MCF 10A (cell line): Measurements from ENCODE around the gene ZNF493. TPM values are rescaled to one million over a fixed set of nuclear protein-coding genes. Genes with fewer than 3 reads are reported as not detected.

Source experiments
- BruUV-seq: library from RNA; stranded (reverse); fragments of 400-500 nt; replicated peaks from 2 replicates; lab custom pipeline; 2021; lab: Mats Ljungman, UMichigan
- CTCF ChIA-PET: fragments of 300-600 bp; sonication (Branson Sonifier 250); formaldehyde crosslinking; extraction: SDS; loops from one replicate; lab custom pipeline; 2021; ENCODE audit warnings: antibody characterized with exemption, inconsistent platforms; lab: Yijun Ruan, JAX
- POLR2A ChIA-PET: fragments of 300-600, 350-650 bp; sonication (Branson Sonifier 250); formaldehyde crosslinking; extraction: SDS; loops from one replicate; lab custom pipeline; 2020; ENCODE audit warnings: antibody characterized with exemption, inconsistent platforms; lab: Yijun Ruan, JAX
- DNase-seq: peaks from one replicate; pipeline ENCODE4 v3.0.0-alpha.2; 2018; ENCODE audit not compliant: unreplicated experiment
- H3K27ac Mint-ChIP-seq: one replicate; pipeline ENCODE4 v1.8.0; 2022; ENCODE audit warnings: mild to moderate bottlenecking, low read depth, mixed read lengths; ENCODE audit not compliant: unreplicated experiment
- H3K27me3 Mint-ChIP-seq: one replicate; pipeline ENCODE4 v1.8.0; 2022; ENCODE audit warnings: mixed read lengths; ENCODE audit not compliant: insufficient read depth, unreplicated experiment
- H3K36me3 Mint-ChIP-seq: one replicate; pipeline ENCODE4 v1.8.0; 2022; ENCODE audit warnings: mild to moderate bottlenecking, moderate library complexity, mixed read lengths; ENCODE audit not compliant: insufficient read depth, unreplicated experiment
- H3K4me1 Mint-ChIP-seq: one replicate; pipeline ENCODE4 v1.8.0; 2022; ENCODE audit warnings: mixed read lengths; ENCODE audit not compliant: insufficient read depth, unreplicated experiment
- H3K4me3 Mint-ChIP-seq: one replicate; pipeline ENCODE4 v1.8.0; 2022; ENCODE audit warnings: mild to moderate bottlenecking, moderate library complexity, mixed read lengths; ENCODE audit not compliant: unreplicated experiment
- H3K9me3 Mint-ChIP-seq: one replicate; pipeline ENCODE4 v1.8.0; 2022; ENCODE audit warnings: mixed read lengths; ENCODE audit not compliant: unreplicated experiment
- intact Hi-C: fragments of 100-400 bp; cut with micrococcal nuclease; formaldehyde crosslinking; loops from 2 replicates; pipeline ENCODE4 v1.14.1; 2022
- total RNA-seq: library from RNA; stranded (reverse); gene quantifications from 2 replicates; pipeline ENCODE4 v1.2.3, GENCODE V29; 2022
- TF ChIP-seq, protein P1 (sequence below): fragments of 200-600 bp; IDR thresholded peaks from one replicate; pipeline ENCODE4 v1.8.0; 2022; ENCODE audit warnings: antibody characterized with exemption, mild to moderate bottlenecking; ENCODE audit not compliant: unreplicated experiment

The ZNF493 gene
- total RNA-seq, 1 experiment from 2014 or later: 8.7 TPM

DNA sequence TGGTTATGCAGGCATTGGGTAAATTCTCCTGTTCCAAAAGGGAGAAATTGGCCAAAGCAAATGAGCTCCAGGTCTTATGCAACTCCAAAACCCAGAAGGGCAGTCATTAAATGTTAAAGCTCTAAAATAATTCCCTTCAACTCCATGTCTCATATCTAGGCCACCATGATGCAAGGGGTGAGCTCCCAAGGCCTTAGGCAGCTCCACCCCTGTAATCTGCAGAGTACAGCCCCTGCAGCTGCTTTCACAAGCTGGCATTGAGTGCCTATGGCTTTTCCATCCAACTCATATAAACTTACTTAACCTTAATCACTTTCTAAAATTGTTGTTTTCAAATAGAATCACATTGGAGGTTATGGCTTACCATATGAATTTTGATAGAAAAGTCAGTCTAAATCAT lies 63.8 kb downstream of the ZNF493 start:
- TF ChIP-seq, protein P1, sequence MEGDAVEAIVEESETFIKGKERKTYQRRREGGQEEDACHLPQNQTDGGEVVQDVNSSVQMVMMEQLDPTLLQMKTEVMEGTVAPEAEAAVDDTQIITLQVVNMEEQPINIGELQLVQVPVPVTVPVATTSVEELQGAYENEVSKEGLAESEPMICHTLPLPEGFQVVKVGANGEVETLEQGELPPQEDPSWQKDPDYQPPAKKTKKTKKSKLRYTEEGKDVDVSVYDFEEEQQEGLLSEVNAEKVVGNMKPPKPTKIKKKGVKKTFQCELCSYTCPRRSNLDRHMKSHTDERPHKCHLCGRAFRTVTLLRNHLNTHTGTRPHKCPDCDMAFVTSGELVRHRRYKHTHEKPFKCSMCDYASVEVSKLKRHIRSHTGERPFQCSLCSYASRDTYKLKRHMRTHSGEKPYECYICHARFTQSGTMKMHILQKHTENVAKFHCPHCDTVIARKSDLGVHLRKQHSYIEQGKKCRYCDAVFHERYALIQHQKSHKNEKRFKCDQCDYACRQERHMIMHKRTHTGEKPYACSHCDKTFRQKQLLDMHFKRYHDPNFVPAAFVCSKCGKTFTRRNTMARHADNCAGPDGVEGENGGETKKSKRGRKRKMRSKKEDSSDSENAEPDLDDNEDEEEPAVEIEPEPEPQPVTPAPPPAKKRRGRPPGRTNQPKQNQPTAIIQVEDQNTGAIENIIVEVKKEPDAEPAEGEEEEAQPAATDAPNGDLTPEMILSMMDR: no peak
- ChIA-PET CTCF (no interaction called here), POLR2A (no interaction called here)
- BruUV-seq: no TSS peak
- Mint-ChIP-seq H3K4me3 (no peak overlapping the region), H3K27me3 (no peaks in the 10 kb centered on the region), H3K4me1 (no peaks in the 10 kb centered on the region), H3K9me3 (peaks cover 16% of the 10 kb centered on the region), H3K27ac (no peak overlapping the region), H3K36me3 (peaks cover 4% of the 10 kb centered on the region)
- intact Hi-C loops: no loop called here
- no peak for DNase-seq

- Mint-ChIP-seq H3K27ac (no peak overlapping the region), H3K27me3 (no peaks in the 10 kb centered on the region), H3K9me3 (peaks cover 16% of the 10 kb centered on the region), H3K4me3 (no peak overlapping the region), H3K4me1 (no peaks in the 10 kb centered on the region), H3K36me3 (peaks cover 4% of the 10 kb centered on the region)
- DNase-seq: no peak
- POLR2A ChIA-PET: interaction anchor here (0.6 kb wide), 1 partner anchor 22 kb away, joined by 3 read pairs; no protein-coding TSS in a partner anchor
- TF ChIP-seq, protein P1: no peak
- BruUV-seq: no TSS peak
- CTCF ChIA-PET: no interaction called here
- intact Hi-C loops: no loop called here
Observed at GRCh38 chr19:21462540-21462939, 65.6 kb downstream of the ZNF493 start.

DNA sequence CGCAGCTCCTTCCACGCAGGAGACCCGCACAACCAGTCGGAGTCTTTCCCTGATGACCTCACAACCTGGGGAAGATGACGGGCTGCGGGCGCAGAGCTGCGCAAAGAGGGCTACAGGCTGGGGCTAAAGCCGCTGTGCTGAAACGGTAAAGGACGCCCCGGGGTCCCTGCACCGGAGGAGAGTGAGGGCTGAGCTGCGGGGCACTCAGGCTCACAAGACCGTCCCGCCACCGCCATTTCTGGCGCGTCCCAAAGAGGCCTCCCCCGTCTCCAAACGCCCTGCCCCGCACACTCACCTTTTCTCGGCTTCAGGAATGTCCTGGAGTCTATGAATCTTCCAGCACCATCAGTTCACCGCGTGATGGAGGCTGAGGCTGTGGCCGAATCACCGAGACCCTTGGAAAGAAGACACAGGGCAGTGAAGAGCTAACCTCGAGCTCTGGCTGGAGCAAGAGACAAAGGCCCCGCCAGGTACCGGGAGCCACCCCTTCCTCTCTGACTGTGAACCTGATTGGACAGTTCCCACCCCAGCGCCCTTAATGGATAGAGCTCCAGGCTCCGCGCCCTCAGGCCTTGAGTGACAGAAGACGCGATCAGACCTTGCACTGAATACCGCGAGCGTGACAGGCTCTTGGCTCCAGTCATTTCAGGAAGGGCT lies 66.6 kb downstream of the ZNF493 start:
- Mint-ChIP-seq H3K4me3 (no peak overlapping the region), H3K27me3 (no peaks in the 10 kb centered on the region), H3K27ac (no peak overlapping the region), H3K36me3 (peaks cover 4% of the 10 kb centered on the region), H3K9me3 (peaks cover 16% of the 10 kb centered on the region), H3K4me1 (no peaks in the 10 kb centered on the region)
- no peak for DNase-seq
- intact Hi-C loops: no loop called here
- POLR2A ChIA-PET: no interaction called here
- no TSS peak for BruUV-seq
- CTCF ChIA-PET: no interaction called here
- TF ChIP-seq, protein P1: no peak

- Mint-ChIP-seq H3K27me3 (no peaks in the 10 kb centered on the region), H3K9me3 (peaks cover 18% of the 10 kb centered on the region), H3K4me3 (no peak overlapping the region), H3K36me3 (peaks cover 4% of the 10 kb centered on the region), H3K27ac (no peak overlapping the region), H3K4me1 (no peaks in the 10 kb centered on the region)
- ChIA-PET CTCF (no interaction called here), POLR2A (no interaction called here)
- TF ChIP-seq, protein P1: no peak
- no peak for DNase-seq
- intact Hi-C loops: no loop called here
- BruUV-seq: no TSS peak
Observed at GRCh38 chr19:21466627-21467026, 69.7 kb downstream of the ZNF493 start.
